Measurements from ENCODE around the gene CD6. TPM values are rescaled to one million over a fixed set of nuclear protein-coding genes. Genes with fewer than 3 reads are reported as not detected.

The CD6 gene
- total and polyA plus RNA-seq, 10 of the 15 experiments (the other 5 are each of a cell fraction or from before 2014, with no cell fraction given): 0.37 to 17.6 (median 6.2) TPM

DNA sequence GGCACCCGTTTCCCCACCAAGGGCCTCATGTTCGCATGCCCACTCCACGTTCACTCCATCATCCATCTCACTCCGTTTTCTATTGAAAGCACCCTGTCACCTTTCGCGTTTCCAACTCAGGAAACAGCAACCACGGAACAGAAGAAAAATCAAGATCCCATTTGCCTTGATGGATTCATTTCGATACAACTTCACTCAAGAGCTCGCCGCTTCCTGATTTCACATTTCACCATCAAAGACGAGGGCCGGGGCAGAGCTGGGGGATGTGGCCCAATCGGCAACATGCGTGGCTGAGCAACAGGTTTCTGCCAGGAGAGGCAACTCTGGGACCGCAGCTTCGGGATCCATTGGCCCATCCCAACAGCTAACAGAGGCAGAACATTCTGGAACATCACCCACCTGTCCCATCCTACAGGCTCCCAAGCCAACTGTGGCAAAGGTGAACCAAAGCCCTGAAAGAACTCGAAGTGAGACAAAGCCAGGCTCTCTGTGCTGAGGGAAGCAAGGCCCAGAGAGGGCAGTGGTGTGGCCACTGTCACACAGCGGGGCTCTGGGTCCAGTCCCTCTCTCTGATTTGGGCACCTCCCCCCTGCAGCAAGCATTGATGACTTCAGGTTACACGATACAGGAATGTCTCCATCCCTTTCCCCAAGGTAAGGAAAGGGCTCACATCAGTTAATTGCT is 94.6 kb downstream of the CD6 start (continued):
- TF ChIP-seq CEBPB (IDR thresholded peaks at IDR 0.05; ENCODE audit: borderline replicate concordance in 1 of 2, low read depth in 2 of 2, low read length in 2 of 2): peak in 1 of 2 experiments; percentile 26; a peak in 1 of 4 replicates
- no peak for TF ChIP-seq SMAD1 (IDR thresholded peaks at IDR 0.05; ENCODE audit: low read depth, partially characterized antibody)
- TF ChIP-seq, protein P1, sequence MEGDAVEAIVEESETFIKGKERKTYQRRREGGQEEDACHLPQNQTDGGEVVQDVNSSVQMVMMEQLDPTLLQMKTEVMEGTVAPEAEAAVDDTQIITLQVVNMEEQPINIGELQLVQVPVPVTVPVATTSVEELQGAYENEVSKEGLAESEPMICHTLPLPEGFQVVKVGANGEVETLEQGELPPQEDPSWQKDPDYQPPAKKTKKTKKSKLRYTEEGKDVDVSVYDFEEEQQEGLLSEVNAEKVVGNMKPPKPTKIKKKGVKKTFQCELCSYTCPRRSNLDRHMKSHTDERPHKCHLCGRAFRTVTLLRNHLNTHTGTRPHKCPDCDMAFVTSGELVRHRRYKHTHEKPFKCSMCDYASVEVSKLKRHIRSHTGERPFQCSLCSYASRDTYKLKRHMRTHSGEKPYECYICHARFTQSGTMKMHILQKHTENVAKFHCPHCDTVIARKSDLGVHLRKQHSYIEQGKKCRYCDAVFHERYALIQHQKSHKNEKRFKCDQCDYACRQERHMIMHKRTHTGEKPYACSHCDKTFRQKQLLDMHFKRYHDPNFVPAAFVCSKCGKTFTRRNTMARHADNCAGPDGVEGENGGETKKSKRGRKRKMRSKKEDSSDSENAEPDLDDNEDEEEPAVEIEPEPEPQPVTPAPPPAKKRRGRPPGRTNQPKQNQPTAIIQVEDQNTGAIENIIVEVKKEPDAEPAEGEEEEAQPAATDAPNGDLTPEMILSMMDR (IDR thresholded peaks at IDR 0.05 in 2 of 3, conservative IDR thresholded peaks at IDR 0.05 in 1 of 3; ENCODE audit: control insufficient read depth in 2 of 3, extremely low read depth in 1 of 3, insufficient read depth in 1 of 3, low read depth in 3 of 3, low read length in 3 of 3): no peak
- no peak for TF ChIP-seq JUND (IDR thresholded peaks at IDR 0.05; ENCODE audit: low read depth, low read length)
- peak; percentile 58 for TF ChIP-seq IKZF1 (conservative IDR thresholded peaks at IDR 0.05)
- TF ChIP-seq ZNF207 (IDR thresholded peaks at IDR 0.05; ENCODE audit: borderline replicate concordance): no peak
- TF ChIP-seq, protein P2, sequence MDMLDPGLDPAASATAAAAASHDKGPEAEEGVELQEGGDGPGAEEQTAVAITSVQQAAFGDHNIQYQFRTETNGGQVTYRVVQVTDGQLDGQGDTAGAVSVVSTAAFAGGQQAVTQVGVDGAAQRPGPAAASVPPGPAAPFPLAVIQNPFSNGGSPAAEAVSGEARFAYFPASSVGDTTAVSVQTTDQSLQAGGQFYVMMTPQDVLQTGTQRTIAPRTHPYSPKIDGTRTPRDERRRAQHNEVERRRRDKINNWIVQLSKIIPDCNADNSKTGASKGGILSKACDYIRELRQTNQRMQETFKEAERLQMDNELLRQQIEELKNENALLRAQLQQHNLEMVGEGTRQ (IDR thresholded peaks at IDR 0.05; ENCODE audit: borderline replicate concordance, low read depth, low read length): no peak
- no peak for TF ChIP-seq MEF2B (IDR thresholded peaks at IDR 0.05; ENCODE audit: partially characterized antibody, poor library complexity, severe bottlenecking)
- no peak for TF ChIP-seq STAT3 (IDR thresholded peaks at IDR 0.05; ENCODE audit: low read depth, low read length)
- TF ChIP-seq, protein P3, sequence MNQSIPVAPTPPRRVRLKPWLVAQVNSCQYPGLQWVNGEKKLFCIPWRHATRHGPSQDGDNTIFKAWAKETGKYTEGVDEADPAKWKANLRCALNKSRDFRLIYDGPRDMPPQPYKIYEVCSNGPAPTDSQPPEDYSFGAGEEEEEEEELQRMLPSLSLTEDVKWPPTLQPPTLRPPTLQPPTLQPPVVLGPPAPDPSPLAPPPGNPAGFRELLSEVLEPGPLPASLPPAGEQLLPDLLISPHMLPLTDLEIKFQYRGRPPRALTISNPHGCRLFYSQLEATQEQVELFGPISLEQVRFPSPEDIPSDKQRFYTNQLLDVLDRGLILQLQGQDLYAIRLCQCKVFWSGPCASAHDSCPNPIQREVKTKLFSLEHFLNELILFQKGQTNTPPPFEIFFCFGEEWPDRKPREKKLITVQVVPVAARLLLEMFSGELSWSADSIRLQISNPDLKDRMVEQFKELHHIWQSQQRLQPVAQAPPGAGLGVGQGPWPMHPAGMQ (IDR thresholded peaks at IDR 0.05; ENCODE audit: borderline replicate concordance): no peak
- no peak for TF ChIP-seq GABPA (IDR thresholded peaks at IDR 0.05; ENCODE audit: low read depth)
- TF ChIP-seq, protein P4, sequence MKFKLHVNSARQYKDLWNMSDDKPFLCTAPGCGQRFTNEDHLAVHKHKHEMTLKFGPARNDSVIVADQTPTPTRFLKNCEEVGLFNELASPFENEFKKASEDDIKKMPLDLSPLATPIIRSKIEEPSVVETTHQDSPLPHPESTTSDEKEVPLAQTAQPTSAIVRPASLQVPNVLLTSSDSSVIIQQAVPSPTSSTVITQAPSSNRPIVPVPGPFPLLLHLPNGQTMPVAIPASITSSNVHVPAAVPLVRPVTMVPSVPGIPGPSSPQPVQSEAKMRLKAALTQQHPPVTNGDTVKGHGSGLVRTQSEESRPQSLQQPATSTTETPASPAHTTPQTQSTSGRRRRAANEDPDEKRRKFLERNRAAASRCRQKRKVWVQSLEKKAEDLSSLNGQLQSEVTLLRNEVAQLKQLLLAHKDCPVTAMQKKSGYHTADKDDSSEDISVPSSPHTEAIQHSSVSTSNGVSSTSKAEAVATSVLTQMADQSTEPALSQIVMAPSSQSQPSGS (IDR thresholded peaks at IDR 0.05; ENCODE audit: low read length): peak; percentile 63; the same call in 1 of the 2 replicates
- TF ChIP-seq, protein P5, sequence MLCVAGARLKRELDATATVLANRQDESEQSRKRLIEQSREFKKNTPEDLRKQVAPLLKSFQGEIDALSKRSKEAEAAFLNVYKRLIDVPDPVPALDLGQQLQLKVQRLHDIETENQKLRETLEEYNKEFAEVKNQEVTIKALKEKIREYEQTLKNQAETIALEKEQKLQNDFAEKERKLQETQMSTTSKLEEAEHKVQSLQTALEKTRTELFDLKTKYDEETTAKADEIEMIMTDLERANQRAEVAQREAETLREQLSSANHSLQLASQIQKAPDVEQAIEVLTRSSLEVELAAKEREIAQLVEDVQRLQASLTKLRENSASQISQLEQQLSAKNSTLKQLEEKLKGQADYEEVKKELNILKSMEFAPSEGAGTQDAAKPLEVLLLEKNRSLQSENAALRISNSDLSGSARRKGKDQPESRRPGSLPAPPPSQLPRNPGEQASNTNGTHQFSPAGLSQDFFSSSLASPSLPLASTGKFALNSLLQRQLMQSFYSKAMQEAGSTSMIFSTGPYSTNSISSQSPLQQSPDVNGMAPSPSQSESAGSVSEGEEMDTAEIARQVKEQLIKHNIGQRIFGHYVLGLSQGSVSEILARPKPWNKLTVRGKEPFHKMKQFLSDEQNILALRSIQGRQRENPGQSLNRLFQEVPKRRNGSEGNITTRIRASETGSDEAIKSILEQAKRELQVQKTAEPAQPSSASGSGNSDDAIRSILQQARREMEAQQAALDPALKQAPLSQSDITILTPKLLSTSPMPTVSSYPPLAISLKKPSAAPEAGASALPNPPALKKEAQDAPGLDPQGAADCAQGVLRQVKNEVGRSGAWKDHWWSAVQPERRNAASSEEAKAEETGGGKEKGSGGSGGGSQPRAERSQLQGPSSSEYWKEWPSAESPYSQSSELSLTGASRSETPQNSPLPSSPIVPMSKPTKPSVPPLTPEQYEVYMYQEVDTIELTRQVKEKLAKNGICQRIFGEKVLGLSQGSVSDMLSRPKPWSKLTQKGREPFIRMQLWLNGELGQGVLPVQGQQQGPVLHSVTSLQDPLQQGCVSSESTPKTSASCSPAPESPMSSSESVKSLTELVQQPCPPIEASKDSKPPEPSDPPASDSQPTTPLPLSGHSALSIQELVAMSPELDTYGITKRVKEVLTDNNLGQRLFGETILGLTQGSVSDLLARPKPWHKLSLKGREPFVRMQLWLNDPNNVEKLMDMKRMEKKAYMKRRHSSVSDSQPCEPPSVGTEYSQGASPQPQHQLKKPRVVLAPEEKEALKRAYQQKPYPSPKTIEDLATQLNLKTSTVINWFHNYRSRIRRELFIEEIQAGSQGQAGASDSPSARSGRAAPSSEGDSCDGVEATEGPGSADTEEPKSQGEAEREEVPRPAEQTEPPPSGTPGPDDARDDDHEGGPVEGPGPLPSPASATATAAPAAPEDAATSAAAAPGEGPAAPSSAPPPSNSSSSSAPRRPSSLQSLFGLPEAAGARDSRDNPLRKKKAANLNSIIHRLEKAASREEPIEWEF (IDR thresholded peaks at IDR 0.05; ENCODE audit: insufficient replicate concordance, low read depth, low read length): no peak
- TF ChIP-seq ATF7 (IDR thresholded peaks at IDR 0.05; ENCODE audit: low read depth): no peak
- TF ChIP-seq RELA (IDR thresholded peaks at IDR 0.05; ENCODE audit: borderline replicate concordance, partially characterized antibody): no peak
- TF ChIP-seq SMAD5 (IDR thresholded peaks at IDR 0.05; ENCODE audit: low read depth): no peak
- no peak for TF ChIP-seq POLR2AphosphoS5 (IDR thresholded peaks at IDR 0.05; ENCODE audit: low read length)
- TF ChIP-seq NFYB (IDR thresholded peaks at IDR 0.05; ENCODE audit: insufficient read depth, low read depth, low read length): no peak
- peak; percentile 91 for TF ChIP-seq TCF7 (IDR thresholded peaks at IDR 0.05; ENCODE audit: borderline replicate concordance)
